DOHH2 (cell line): Measurements from ENCODE around the gene PSMD11.

Source experiments
- H3F3A ChIP-seq: fragments of 200-600 bp; sonication (generic), shearing (Covaris generic); 2 replicates; pipeline ENCODE4 v1.6.0; 2016; ENCODE audit warnings: antibody characterized with exemption, mild to moderate bottlenecking; ENCODE audit not compliant: control insufficient read depth, insufficient read depth
- H3K27ac ChIP-seq: fragments of 200-600 bp; sonication (generic); 2 replicates; pipeline ENCODE4 v1.5.1; 2014; ENCODE audit warnings: low read depth, mild to moderate bottlenecking, low read length, moderate library complexity
- H3K27me3 ChIP-seq: fragments of 200-600 bp; sonication (generic); 2 replicates; pipeline ENCODE4 v1.6.1; 2014; ENCODE audit warnings: mild to moderate bottlenecking, low read length, mixed read lengths; ENCODE audit not compliant: control insufficient read depth
- H3K36me3 ChIP-seq: fragments of 200-600 bp; sonication (generic); 2 replicates; pipeline ENCODE4 v1.6.1; 2014; ENCODE audit warnings: mild to moderate bottlenecking, low read length, moderate library complexity, mixed read lengths; ENCODE audit not compliant: control insufficient read depth
- H3K4me1 ChIP-seq: fragments of 200-600 bp; sonication (generic); 2 replicates; pipeline ENCODE4 v1.6.1; 2014; ENCODE audit warnings: mild to moderate bottlenecking, low read length, mixed read lengths; ENCODE audit not compliant: control insufficient read depth
- H3K4me2 ChIP-seq: fragments of 200-600 bp; sonication (generic); 2 replicates; pipeline ENCODE4 v1.6.0; 2014; ENCODE audit warnings: mild to moderate bottlenecking, low read length, moderate library complexity
- H3K4me3 ChIP-seq: fragments of 200-600 bp; sonication (generic); 2 replicates; pipeline ENCODE4 v1.5.1; 2014; ENCODE audit warnings: mild to moderate bottlenecking, low read length, mixed read lengths
- H3K79me2 ChIP-seq: fragments of 200-600 bp; sonication (generic); 2 replicates; pipeline ENCODE4 v1.6.1; 2014; ENCODE audit warnings: mild to moderate bottlenecking, low read length, mixed read lengths; ENCODE audit not compliant: control insufficient read depth
- H3K9me2 ChIP-seq: fragments of 200-600 bp; sonication (generic); replicated peaks from 2 replicates; pipeline ENCODE4 v1.6.1; 2014; ENCODE audit warnings: mild to moderate bottlenecking, low read length, mixed read lengths; ENCODE audit not compliant: control insufficient read depth
- H3K9me3 ChIP-seq: fragments of 200-600 bp; sonication (generic); 2 replicates; pipeline ENCODE4 v1.6.1; 2014; ENCODE audit warnings: antibody characterized with exemption, low read length, mixed read lengths; ENCODE audit not compliant: control insufficient read depth, insufficient read depth
- H4K20me1 ChIP-seq: fragments of 200-600 bp; sonication (generic); 2 replicates; pipeline ENCODE4 v1.6.0; 2014; ENCODE audit warnings: low read depth, mild to moderate bottlenecking, antibody characterized with exemption, low read length, moderate library complexity; ENCODE audit not compliant: control insufficient read depth, insufficient read depth
- EZH2phosphoT487 ChIP-seq: fragments of 200-600 bp; sonication (generic); IDR thresholded peaks from 2 replicates; pipeline ENCODE4 v1.6.1; 2017; ENCODE audit warnings: borderline replicate concordance, mild to moderate bottlenecking, antibody characterized with exemption, low read length, moderate library complexity, mixed read lengths
- TF ChIP-seq, protein P1 (sequence below): fragments of 200-600 bp; sonication (generic); IDR thresholded peaks from one replicate; pipeline ENCODE4 v1.5.1; 2014; ENCODE audit warnings: antibody characterized with exemption, mild to moderate bottlenecking, low read depth, low read length; ENCODE audit not compliant: poor library complexity, severe bottlenecking

The PSMD11 gene

GRCh38 chr17:32520104-32520701 lies 75.9 kb downstream of the PSMD11 start:
- Histone ChIP-seq H3K79me2 (no peaks in the 10 kb centered on the region), H3K27ac (no peak overlapping the region), H3K9me2 (no peaks in the 10 kb centered on the region), H3K4me3 (peak overlapping the region; percentile 56), H3F3A (peaks cover 13% of the 10 kb centered on the region), H3K36me3 (no peaks in the 10 kb centered on the region), H3K9me3 (no peaks in the 10 kb centered on the region), H3K4me1 (peaks cover 87% of the 10 kb centered on the region), H3K27me3 (peaks cover 66% of the 10 kb centered on the region), H4K20me1 (no peaks in the 10 kb centered on the region), H3K4me2 (peak overlapping the region; percentile 65)
- no peak for TF ChIP-seq EZH2phosphoT487
- TF ChIP-seq, protein P1, sequence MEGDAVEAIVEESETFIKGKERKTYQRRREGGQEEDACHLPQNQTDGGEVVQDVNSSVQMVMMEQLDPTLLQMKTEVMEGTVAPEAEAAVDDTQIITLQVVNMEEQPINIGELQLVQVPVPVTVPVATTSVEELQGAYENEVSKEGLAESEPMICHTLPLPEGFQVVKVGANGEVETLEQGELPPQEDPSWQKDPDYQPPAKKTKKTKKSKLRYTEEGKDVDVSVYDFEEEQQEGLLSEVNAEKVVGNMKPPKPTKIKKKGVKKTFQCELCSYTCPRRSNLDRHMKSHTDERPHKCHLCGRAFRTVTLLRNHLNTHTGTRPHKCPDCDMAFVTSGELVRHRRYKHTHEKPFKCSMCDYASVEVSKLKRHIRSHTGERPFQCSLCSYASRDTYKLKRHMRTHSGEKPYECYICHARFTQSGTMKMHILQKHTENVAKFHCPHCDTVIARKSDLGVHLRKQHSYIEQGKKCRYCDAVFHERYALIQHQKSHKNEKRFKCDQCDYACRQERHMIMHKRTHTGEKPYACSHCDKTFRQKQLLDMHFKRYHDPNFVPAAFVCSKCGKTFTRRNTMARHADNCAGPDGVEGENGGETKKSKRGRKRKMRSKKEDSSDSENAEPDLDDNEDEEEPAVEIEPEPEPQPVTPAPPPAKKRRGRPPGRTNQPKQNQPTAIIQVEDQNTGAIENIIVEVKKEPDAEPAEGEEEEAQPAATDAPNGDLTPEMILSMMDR: no peak

- no peak for TF ChIP-seq EZH2phosphoT487
- TF ChIP-seq, protein P1: no peak
- Histone ChIP-seq H3K27ac (no peak overlapping the region), H3F3A (peaks cover 13% of the 10 kb centered on the region), H3K4me2 (0 out of 2 replicates have a peak overlapping the region, but pooled peaks have one; percentile 65), H3K4me1 (peaks cover 83% of the 10 kb centered on the region), H3K9me2 (no peaks in the 10 kb centered on the region), H3K79me2 (no peaks in the 10 kb centered on the region), H3K36me3 (no peaks in the 10 kb centered on the region), H4K20me1 (0 out of 2 replicates have a peak, but pooled peaks cover 5% of the 10 kb centered on the region), H3K9me3 (no peaks in the 10 kb centered on the region), H3K4me3 (no peak overlapping the region), H3K27me3 (peaks cover 67% of the 10 kb centered on the region)
These were observed 76.6 kb downstream of the PSMD11 start for GRCh38 chr17:32520737-32521404.

GRCh38 chr17:32523017-32523680 lies 78.8 kb downstream of the PSMD11 start:
- no peaks in the 10 kb centered on the region for H3K79me2 ChIP-seq
- H3K4me3 ChIP-seq: peak overlapping the region; percentile 72
- peak overlapping the region; percentile 91 for H3K27ac ChIP-seq
- H3K27me3 ChIP-seq: peaks cover 67% of the 10 kb centered on the region
- H4K20me1 ChIP-seq: 0 out of 2 replicates have a peak, but pooled peaks cover 5% of the 10 kb centered on the region
- H3F3A ChIP-seq: peaks cover 11% of the 10 kb centered on the region
- peak overlapping the region; percentile 92 for H3K4me2 ChIP-seq
- H3K9me3 ChIP-seq: no peaks in the 10 kb centered on the region
- H3K36me3 ChIP-seq: no peaks in the 10 kb centered on the region
- TF ChIP-seq EZH2phosphoT487: no peak
- TF ChIP-seq, protein P1: no peak
- peaks cover 65% of the 10 kb centered on the region for H3K4me1 ChIP-seq
- no peaks in the 10 kb centered on the region for H3K9me2 ChIP-seq
